GM20431 (cell line): Measurements from ENCODE around the gene SNCB.

Source experiments
- in situ Hi-C: fragments of 300-500 bp; cut with MseI, MboI; formaldehyde crosslinking; loops from one replicate; pipeline ENCODE4 v1.15.0; 2020; ENCODE audit warnings: low sequenced_read_pairs; ENCODE audit not compliant: unreplicated experiment

The SNCB gene

DNA sequence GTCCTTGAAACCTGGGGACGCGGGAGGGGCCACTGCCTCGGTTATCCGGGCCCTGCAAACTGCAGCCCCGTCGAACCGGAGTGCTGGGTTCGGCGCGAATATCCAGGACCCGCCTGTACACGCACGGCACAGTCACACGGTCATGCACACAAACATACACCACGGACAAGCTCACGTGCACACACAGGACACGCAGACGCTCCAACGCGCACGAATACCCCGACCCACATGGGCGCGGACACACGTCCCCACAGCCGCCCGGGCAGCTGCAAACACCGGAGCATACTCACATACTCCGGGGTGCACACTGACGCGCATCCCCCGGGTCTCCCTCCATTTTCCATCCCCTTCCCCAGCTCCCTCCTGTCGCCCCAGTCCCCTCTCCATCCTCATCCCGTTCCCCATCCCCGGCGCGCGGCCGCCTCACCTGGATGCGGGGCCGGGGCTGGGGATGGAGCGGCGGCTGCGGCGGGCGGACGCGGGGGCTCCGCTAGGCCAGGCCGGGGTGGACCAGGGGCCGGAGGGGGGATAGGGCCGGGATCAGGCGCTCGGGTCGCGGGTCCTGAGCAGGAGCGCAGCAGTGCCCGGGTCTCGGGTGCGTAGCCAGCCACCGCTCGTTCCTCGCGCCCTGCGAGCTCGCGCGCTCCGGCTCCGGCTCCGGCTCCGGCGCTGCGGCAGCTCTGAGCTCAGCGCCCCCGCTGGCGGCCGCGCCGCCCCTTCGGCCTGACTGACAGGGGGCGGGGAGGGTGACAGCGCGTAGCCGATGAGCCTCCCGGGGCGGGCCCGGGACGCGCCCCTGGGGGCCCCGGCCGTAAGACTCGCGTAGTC, at the start of gene SNCB, which contains the start of gene EIF4E1B:
Gene SNCB, minus strand, starts transcription at position 682 of the 828 bp plus-strand sequence. CDS start 880 bp downstream, outside the sequence.
Gene EIF4E1B, plus strand, starts transcription at position 823 of the 828 bp plus-strand sequence. CDS start 12,113 bp downstream, outside the sequence.
- in situ Hi-C loops: no loop called here

DNA sequence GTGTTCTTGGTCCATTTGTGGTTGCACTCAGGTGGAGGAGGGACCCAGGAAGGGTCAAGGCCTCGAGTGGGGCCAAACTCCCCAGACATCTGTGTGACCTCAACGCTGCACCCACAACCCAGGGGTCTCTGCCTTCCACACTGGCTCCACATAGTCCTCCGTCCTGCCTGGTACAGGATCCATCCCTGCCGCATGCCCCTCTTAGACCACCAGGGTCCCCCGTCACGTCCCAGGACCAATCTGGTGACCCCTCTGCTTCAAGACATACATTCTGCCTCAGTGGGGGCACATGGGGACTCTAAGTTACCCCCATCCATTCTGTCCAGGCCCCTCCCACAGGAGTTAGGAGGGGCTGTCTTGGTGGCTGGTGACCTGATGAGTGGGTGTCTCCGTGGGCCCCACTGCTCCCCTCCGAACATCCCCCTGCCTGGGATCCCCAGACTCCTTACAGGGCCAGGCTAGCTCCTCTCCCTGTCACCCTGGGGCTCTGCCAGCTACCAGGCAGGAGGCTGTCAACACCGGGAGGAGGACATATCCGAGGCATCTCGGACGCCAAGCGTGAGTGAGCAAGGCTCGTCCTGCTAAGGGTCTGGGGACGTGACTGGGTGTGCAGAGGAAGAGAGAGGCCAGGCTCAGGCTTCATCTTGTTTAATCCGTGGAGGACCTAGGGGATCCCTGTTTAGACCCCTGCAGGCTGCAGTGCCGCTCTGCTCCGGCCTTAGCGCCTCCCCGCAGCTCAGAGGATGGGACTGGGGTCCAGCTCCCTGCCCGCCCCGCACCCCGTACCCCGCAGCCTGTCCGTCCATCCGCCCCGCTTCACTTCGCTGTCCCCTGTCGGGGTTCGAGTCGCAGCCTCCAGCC, 49.3 kb upstream of the SNCB start:
- in situ Hi-C loops: no loop called here

DNA sequence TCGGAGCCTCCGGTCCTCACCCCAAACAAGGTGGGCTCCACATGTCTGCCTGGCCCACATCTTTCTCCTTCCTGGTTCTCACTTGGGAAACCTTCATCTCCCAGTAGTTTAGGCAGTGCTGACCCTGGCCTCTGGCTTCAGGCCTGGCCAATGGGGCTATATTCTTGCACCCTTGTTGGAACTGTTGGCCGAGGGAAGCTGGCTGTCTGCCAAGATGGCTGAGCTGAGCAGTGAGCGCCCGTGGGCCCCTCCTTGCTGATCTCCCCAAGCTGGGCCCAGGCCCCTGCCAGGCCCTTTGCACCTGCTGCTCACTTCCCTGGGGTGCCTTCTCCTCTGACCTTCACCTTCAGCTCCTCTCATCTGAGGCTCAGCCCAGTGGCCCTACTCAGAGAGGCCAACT, 48.2 kb upstream of the SNCB start:
- in situ Hi-C loops: no loop called here

DNA sequence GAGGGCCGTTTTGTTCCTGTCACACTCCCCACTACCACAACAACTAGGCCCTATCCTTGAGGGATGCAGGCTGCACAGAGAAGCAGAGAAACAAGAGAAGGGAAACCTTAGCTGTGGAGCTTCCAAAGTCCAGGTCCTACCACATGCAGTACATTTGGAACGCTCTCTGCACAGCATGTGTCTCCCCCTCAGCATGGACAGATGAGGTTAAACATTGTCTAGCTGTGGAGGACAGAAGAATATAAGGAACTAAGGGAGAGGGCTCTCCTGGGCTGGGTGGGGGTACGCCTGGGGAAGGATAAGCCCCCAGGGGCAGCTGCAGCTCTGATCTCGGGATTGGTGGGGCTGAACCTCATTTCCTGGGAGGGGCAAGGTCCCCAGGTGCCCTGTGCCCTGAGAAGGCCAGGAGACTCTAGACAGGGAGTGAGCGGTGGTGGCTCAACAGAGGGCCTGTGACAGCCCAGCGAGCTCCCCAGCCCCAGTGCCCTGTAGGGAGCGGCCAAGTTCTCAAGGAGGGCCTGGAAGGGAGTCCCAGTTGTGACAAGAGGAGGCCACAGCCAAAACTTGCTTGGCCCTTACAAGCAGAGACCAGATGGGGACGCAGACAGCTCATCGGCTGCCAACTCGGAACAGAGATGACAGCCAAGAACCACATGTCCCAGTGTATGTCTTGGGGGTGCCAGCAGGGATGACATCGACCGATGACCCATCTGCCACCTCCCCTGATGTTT, 47.0 kb upstream of the SNCB start:
- in situ Hi-C loops: no loop called here

DNA sequence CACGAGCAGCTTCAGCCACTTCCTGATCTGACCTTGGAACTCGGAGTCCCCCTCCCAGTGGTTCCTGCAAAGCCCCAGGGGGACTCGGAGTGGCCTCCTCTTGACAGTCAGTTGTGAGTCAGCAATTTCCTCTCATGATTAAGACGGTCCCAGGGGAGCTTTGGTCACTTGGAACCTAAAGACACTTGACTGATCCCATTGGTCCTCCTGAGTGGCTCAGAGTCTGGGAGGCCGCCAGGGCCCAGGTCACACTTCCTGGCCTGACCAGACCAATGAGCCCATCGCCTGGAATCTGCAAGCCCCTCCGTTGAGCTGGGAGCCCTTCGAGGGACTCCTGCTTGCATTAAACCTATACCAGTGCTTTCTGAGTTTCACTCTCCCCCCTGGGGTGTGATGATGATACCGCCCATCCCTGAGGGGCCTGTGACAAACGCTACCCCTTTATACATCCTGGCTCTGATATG, 46.1 kb upstream of the SNCB start:
- in situ Hi-C loops: no loop called here

DNA sequence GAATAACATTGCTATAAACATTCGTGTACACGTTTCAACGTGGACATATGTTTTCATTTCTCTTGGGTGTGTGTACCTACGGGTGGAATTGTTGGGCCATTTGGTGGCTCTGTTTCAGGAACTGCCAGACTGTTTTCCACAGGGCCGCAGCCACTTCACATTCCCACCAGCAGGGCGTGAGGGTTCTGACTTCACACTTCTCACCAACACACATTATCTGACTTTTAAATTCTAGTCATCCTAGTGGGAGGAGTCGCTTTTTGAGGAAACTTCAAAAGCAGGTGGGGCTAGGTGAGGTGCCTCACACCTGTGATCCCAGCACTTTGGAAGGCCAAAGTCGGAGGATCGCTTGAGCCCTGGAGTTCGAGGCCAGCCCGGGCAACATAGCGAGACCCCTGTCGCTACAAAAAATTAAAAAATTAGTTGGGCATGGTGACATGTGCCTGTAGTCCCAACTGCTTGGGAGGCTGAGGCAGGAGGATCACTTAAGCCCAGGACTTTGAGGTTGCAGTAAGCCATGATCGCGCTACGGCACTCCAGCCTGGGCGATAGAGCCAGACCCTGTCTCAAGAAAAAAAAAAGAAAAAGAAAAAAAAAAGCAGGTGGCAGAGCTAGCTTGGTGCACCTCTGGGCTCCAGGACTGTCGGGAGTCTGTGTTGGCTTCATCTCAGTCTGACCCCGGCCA, 45.5 kb upstream of the SNCB start:
- in situ Hi-C loops: no loop called here

DNA sequence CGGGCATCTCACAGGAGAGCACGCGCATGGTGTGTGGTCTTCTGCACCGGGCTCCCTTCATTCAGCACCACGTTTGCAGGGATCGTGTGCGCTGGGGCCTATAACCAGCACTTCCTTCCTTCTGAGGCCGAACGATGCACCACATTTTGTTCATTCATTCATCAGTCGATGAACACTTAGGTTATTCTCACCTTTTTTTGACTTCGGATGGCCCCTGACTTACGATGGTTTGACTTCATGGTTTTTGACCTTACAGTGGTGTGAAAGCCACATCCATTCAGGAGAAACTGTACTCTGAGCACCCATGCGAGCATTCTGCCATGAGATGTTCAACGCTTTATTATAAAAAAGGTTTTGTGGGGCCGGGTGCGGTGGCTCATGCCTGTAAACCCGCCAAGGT, 44.5 kb upstream of the SNCB start:
- in situ Hi-C loops: loop anchor here (25.0 kb wide), 2 partner anchors 263 to 438 kb away; no protein-coding TSS in a partner anchor

DNA sequence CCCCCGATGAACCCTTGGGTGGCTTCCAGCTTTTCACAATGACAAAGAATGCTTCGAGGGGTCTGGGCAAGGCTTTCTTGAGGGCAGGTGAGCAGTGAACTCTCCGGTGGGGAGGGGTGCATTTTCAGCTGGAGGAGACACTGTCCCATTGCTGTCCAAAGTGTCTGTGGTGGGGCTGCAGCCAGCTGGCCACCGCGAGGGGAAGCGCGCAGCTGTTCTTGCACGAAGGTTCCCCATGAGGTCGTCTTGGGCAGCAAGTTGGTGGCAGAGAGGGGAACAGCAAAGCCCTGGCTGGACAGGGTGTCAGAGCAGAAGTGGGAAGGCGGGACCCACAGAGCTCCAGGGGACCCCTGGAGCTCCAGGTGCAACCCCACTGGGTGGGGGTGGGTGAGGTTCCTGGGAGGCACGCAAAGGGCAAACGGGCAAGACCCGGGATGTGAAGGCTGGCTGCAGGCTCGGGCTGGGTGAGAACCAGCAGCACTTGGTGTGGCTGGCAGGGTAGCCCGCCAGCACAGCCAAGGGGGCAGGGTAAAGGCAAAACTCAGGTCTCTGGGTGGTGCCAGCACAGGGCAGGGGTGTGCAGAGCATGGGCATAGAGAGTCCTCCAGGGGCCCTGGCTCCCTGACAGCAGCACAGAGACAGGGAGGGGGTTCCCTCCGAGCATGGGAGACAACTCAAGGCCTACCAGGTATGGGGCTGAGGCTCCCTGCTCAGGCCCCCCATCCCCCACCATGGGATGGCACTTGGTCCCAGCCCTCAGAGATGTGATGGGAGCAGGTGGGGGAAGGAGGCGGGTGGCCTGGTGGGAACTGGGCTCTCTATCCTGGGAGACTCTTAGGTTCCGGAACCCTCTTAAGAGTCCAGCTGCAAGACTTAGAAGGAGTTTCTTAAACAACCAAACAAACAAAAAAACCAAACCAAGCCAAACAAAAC, 43.6 kb upstream of the SNCB start:
- in situ Hi-C loops: loop anchor here (25.0 kb wide), 2 partner anchors 263 to 438 kb away; no protein-coding TSS in a partner anchor

DNA sequence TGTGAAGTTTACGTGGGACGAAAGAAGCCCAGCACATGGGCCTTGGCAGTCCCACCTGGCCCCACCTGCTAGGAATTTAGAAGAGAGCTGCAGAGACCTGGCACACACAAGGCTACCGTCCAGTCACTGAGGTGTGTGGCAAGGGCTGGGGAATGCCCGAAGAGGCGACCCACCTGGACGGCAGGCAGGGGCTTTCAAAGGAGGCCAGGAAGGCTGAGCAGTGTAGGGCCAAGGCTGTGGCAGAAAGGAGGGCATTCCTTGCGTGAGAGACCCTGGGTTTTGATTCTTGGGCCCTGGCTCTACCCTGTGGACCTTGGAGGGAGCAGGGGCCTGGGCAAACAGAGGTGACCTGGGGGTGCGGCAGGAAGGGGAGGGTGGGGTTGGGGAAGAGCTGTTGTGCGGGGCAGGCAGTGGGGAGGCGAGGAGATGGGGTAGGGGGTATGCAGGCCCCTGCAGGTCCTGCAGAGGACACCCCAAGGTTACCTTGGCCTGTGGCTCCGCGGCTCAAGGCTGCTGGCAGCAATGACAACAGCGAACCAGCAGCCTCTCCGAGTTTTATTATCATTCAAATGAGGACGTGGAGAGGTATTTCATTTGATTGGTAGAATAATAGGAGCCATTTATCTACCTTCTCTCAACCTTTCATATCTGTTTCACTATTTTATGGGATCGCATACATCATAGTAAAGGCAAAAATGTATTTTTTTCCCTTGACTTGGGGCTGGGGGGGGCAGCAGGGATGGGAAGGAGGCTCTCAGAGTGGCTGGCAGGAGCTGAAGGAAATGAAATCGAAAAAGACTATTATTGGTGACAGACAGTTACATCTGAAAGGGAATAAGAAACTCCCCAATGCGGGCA, 41.8 kb upstream of the SNCB start:
- in situ Hi-C loops: loop anchor here (25.0 kb wide), 2 partner anchors 265 to 440 kb away; no protein-coding TSS in a partner anchor

DNA sequence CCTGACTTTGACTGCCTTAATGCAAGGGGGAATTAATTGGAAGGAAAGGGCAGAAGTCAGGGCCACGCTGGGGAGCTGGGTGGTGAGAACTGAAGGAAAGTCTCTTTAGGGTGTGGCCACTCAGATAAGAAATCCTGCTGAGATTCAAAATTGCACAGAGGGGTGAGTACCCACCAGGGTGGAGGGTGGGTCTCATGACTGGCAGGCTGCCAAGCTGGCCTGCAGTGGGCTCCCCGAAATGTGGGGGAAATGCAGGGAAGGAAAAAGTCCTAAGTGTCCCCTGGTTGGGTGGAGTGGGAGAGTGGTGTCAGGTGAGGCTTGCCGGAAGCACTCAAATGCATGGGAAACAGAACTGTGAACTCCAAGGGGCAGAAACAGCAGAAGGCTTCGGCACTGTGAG, 41.1 kb upstream of the SNCB start:
- in situ Hi-C loops: loop anchor here (25.0 kb wide), 2 partner anchors 266 to 441 kb away; no protein-coding TSS in a partner anchor

DNA sequence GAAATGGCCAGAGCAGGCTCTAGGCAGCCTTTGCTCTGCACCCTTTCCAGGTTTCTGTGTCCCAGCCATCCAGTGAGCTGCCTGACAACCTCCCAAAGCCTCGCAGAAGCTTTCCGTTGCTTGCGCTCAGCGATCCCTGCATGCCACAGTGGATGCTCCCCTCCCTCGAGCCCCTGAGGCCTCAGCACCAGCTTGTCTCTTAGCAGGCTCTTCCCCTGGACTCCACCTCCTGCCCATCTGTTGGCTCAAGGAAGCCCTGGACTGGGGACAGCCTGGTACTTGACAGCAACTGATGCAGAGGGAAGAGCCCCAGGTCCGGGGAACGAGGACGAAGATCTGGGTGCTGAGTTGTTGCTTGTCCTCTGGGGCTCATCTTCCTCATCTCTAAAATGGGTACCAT, 40.1 kb upstream of the SNCB start:
- in situ Hi-C loops: loop anchor here (25.0 kb wide), 2 partner anchors 267 to 442 kb away; no protein-coding TSS in a partner anchor

DNA sequence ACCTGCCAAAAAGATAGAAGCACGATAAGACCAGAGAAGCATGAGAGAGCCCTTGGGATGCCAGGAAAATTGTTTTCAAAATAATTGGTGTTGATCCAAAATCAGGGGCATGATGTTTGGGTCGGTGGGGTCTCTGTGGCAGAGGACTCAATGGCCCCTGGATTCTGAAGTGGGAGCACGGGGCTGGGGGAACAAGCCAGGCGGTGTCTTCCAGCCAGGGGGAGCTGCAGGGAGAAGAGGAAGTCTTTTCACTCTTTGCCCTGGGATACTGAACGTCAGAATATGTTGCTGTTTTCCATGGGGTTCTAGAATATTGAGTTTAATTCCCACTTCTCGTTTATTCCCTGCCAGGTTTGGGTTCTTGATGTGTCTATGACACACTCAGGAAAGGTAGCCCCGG, 37.3 kb upstream of the SNCB start:
- in situ Hi-C loops: loop anchor here (25.0 kb wide), 2 partner anchors 270 to 445 kb away; no protein-coding TSS in a partner anchor

DNA sequence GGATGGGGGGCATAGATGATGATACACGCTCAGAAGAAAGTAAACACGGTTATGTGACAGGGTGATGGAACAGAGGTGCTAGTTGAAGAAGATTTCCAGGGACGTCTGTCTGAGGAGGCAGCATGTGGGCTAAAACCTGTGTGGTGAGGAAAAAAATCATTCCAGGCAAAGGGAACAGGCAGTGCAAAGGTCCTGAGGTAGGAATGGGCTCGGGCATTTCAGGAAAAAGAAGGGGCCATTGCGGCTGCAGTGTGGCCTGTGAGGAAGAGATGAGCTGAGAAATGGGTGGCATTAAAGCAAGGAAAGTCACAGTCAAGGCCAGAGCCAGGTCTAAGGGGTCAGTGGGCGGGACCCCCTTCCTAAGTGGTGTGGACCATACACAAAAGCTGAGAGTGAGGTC, 35.2 kb upstream of the SNCB start:
- in situ Hi-C loops: loop anchor here (25.0 kb wide), 2 partner anchors 272 to 447 kb away; no protein-coding TSS in a partner anchor

DNA sequence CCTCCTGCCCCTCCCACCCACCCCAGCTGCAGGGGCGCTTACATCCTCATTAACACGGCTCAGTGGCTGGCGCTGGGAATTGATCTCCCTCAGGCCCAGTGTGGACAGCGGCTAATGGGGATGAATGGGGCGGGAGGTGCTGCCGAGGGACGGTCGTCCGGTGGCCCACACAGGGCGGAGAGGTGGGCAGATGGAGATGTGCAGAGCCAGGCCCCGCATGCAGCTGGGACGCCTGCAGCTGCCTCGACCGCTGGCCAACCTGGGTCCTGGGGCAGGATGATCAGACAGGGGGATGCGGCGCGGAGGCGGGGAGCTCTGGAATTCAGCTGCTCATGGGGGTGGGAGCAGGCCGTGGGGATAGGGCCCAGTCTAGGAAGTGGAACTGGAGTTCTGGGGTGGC, 34.6 kb upstream of the SNCB start:
- in situ Hi-C loops: loop anchor here (25.0 kb wide), 2 partner anchors 272 to 447 kb away; no protein-coding TSS in a partner anchor

DNA sequence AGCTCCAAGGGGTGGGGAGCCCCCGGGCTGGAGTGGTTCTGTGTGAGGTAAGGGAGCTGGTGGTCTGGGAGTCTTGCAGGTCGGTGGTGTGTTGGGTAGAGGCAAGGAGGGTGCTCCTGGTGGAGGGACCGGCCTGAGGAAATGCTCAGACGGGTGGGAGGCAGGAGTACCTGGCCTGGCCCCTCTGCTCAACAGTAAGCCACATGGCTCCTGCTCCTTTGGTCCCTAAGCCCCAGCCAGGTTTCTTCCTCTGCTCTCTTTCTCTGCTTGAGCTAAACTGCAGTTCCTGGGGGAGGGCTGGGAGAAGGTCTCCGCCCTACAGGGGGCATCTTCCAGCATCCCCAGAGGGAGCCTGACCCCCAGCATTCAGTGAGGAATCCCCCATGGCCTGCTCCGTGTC, 34.1 kb upstream of the SNCB start:
- in situ Hi-C loops: loop anchor here (25.0 kb wide), 2 partner anchors 273 to 448 kb away; no protein-coding TSS in a partner anchor

DNA sequence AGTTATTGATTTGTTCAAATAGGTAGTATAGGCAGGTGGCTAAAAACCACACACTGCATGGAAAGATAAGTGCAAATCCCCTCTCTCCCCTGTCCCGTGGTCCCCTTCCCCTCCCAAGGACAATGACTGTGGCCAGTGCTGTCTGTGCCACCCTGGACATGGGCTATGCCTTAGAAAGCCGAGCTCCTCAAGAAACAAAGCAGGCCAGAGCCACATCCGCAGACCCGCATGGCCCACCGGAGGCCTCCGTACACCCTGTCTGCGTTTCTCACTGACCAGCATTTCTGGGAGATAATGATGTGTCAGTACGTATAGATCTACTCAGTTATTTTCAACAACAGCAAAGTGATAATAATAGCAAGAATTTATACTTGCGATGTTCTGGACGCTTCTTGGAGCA, 33.2 kb upstream of the SNCB start:
- in situ Hi-C loops: loop anchor here (25.0 kb wide), 2 partner anchors 274 to 449 kb away; no protein-coding TSS in a partner anchor
